ENCODE measurements around the gene CEACAM19. TPM values are rescaled to one million over a fixed set of nuclear protein-coding genes. Genes with fewer than 3 reads are reported as not detected.

The CEACAM19 gene
- total and polyA plus RNA-seq, 9 of the 15 experiments (the other 6 are each of a cell fraction or from before 2014, with no cell fraction given) = 0.15 to 0.30 (median 0.23) TPM; not detected in 5

- Histone ChIP-seq H3K27me3 (ENCODE audit: control insufficient read depth in 2 of 2, insufficient read depth in 2 of 2, low read length in 2 of 2) (no peaks in the 10 kb centered on the region), H4K20me1 (replicated peaks; ENCODE audit: control insufficient read depth, insufficient read depth, low read length) (no peaks in the 10 kb centered on the region), H3K9me1 (ENCODE audit: control insufficient read depth, insufficient read depth, low read length) (no peaks in the 10 kb centered on the region), H3K9ac (ENCODE audit: insufficient read depth in 1 of 2, low read depth in 2 of 2, low read length in 2 of 2) (no peak overlapping the region), H3K36me3 (ENCODE audit: control insufficient read depth, insufficient read depth, low read length) (peaks cover 25% of the 10 kb centered on the region; the same call in 2 of the 3 replicates), H3K27ac (ENCODE audit: extremely low read depth, low read depth, low read length) (no peak overlapping the region), H3K4me1 (replicated peaks in 1 of 2; ENCODE audit: control insufficient read depth in 2 of 2, insufficient read depth in 2 of 2, low read length in 2 of 2) (peaks cover 0 to 14% of the 10 kb centered on the region in 2 experiments; a peak in 2 of 5 replicates), H3K9me3 (replicated peaks; ENCODE audit: control insufficient read depth, insufficient read depth, low read depth, low read length) (no peaks in the 10 kb centered on the region), H3K4me2 (ENCODE audit: insufficient read depth, low read length) (no peak overlapping the region), H2AFZ (ENCODE audit: low read depth, low read length) (no peak overlapping the region), H3K4me3 (no peak overlapping the region), H3K79me2 (ENCODE audit: control insufficient read depth, insufficient read depth, low read length) (no peaks in the 10 kb centered on the region)
- FAIRE-seq (no peak), DNase-seq (ENCODE audit: extremely low read depth in 1 of 4, low spot score in 3 of 4) (no peak), ATAC-seq (no peak)
- TF ChIP-seq RBFOX2 (IDR thresholded peaks at IDR 0.05; ENCODE audit: low read depth, low read length) (0 out of 2 replicates have a peak, but pooled peaks have one; percentile 16), FOXA3 (CRISPR knock-in tag; conservative IDR thresholded peaks at IDR 0.05 in 1 of 2, IDR thresholded peaks at IDR 0.05 in 1 of 2) (no peak)
- ChIA-PET CTCF (ENCODE audit: low intra/inter-chr PET ratio) (no interaction called here), POLR2A (interaction anchor here (1.6 kb wide), 1 partner anchor 8 kb away, joined by 5 read pairs; no protein-coding TSS in a partner anchor)
- in situ Hi-C loops (cut with MboI) = no loop called here
- intact Hi-C loops (cut with micrococcal nuclease) = no loop called here
- 65% methylated on average over 14 of the region's 15 CpGs for WGBS (ENCODE audit: insufficient coverage, low coverage, missing lambda C conversion rate)
- no TSS peak for BruUV-seq (replicated peaks)
Measured at GRCh38 chr19:44649578-44650145, 21.6 kb upstream of the CEACAM19 start.

GRCh38 chr19:44653343-44653742, 17.9 kb upstream of the CEACAM19 start:
- TF ChIP-seq PKNOX1 (IDR thresholded peaks at IDR 0.05) (peak; percentile 61), ZBTB43 (CRISPR knock-in tag; IDR thresholded peaks at IDR 0.05) (no peak), FOXA3 (CRISPR knock-in tag; conservative IDR thresholded peaks at IDR 0.05 in 1 of 2, IDR thresholded peaks at IDR 0.05 in 1 of 2) (no peak), ZNF316 (IDR thresholded peaks at IDR 0.05) (no peak), ZNF239 (CRISPR knock-in tag; IDR thresholded peaks at IDR 0.05) (peak; percentile 99), ELK3 (CRISPR knock-in tag; IDR thresholded peaks at IDR 0.05) (no peak), JUNB (CRISPR knock-in tag; conservative IDR thresholded peaks at IDR 0.05) (no peak), PPARD (CRISPR knock-in tag; IDR thresholded peaks at IDR 0.05) (no peak)
- no peak for FAIRE-seq
- Histone ChIP-seq H3K4me3 (no peak overlapping the region), H3K4me2 (ENCODE audit: insufficient read depth, low read length) (no peak overlapping the region), H3K36me3 (ENCODE audit: control insufficient read depth, insufficient read depth, low read length) (peaks cover 30% of the 10 kb centered on the region; the same call in 2 of the 3 replicates), H3K9me1 (ENCODE audit: control insufficient read depth, insufficient read depth, low read length) (no peaks in the 10 kb centered on the region), H3K9me3 (replicated peaks; ENCODE audit: control insufficient read depth, insufficient read depth, low read depth, low read length) (no peaks in the 10 kb centered on the region), H3K27ac (ENCODE audit: extremely low read depth, low read depth, low read length) (no peak overlapping the region), H4K20me1 (replicated peaks; ENCODE audit: control insufficient read depth, insufficient read depth, low read length) (no peaks in the 10 kb centered on the region), H3K9ac (ENCODE audit: insufficient read depth in 1 of 2, low read depth in 2 of 2, low read length in 2 of 2) (no peak overlapping the region; a peak in 1 of 4 replicates), H3K4me1 (replicated peaks in 1 of 2; ENCODE audit: control insufficient read depth in 2 of 2, insufficient read depth in 2 of 2, low read length in 2 of 2) (peaks cover 0 to 13% of the 10 kb centered on the region in 2 experiments; a peak in 2 of 5 replicates), H2AFZ (ENCODE audit: low read depth, low read length) (no peak overlapping the region), H3K27me3 (ENCODE audit: control insufficient read depth in 2 of 2, insufficient read depth in 2 of 2, low read length in 2 of 2) (no peaks in the 10 kb centered on the region), H3K79me2 (ENCODE audit: control insufficient read depth, insufficient read depth, low read length) (no peaks in the 10 kb centered on the region)
- BruUV-seq (replicated peaks) = no TSS peak
- WGBS (ENCODE audit: insufficient coverage, low coverage, missing lambda C conversion rate) = 53% methylated on average over 5 of the region's 5 CpGs
- no peak for DNase-seq (ENCODE audit: extremely low read depth in 1 of 4, low spot score in 3 of 4)
- no peak for ATAC-seq
- intact Hi-C loops (cut with micrococcal nuclease) (no loop called here), in situ Hi-C loops (cut with MboI) (no loop called here)
- CTCF ChIA-PET (ENCODE audit: low intra/inter-chr PET ratio) = no interaction called here
- POLR2A ChIA-PET = interaction anchor here (1.0 to 1.3 kb wide), 2 partner anchors 9 to 426 kb away, joined by 3 to 5 read pairs; partner anchors contain the start of gene GEMIN7
